NCI-H146 (cell line): Measurements from ENCODE around the gene FGF11.

ENCODE experiments used
- DNase-seq: peaks from one replicate; lab custom pipeline; 2025; lab: John Stamatoyannopoulos, UW

FGF11 gene

GRCh38 chr17:7431231-7431630 lies 8.1 kb upstream of the FGF11 start:
- no peak for DNase-seq

GRCh38 chr17:7432296-7432695 lies 7.0 kb upstream of the FGF11 start:
- DNase-seq, result no peak

GRCh38 chr17:7435676-7436555 lies 3.4 kb upstream of the FGF11 start:
- DNase-seq, result peak; percentile 58

GRCh38 chr17:7436556-7437368 lies 2.5 kb upstream of the FGF11 start:
- DNase-seq, result peak; percentile 52

GRCh38 chr17:7437369-7437863 lies 1.9 kb upstream of the FGF11 start:
- DNase-seq, result no peak

- DNase-seq, result no peak
Observed at GRCh38 chr17:7437950-7438614, 1.2 kb upstream of the FGF11 start.

GRCh38 chr17:7438656-7439460 lies 454 bp upstream of the FGF11 start:
- no peak for DNase-seq

- DNase-seq, result peak; percentile 65
Observed at GRCh38 chr17:7440113-7440833, 961 bp downstream of the FGF11 start.

- DNase-seq, result no peak
Observed at GRCh38 chr17:7440834-7441195, 1.5 kb downstream of the FGF11 start.

- no peak for DNase-seq
Observed at GRCh38 chr17:7441266-7441665, 2.0 kb downstream of the FGF11 start.

- DNase-seq, result no peak
Observed at GRCh38 chr17:7442142-7442541, 2.8 kb downstream of the FGF11 start.

- DNase-seq, result no peak
Observed at GRCh38 chr17:7443499-7444485, 4.5 kb downstream of the FGF11 start.

- DNase-seq, result no peak
Observed at GRCh38 chr17:7444682-7445618, 5.6 kb downstream of the FGF11 start, which contains the start of gene CHRNB1. CHRNB1 (plus strand) TSS chr17:7445061; CDS start chr17:7445128, 67 bp downstream.

- DNase-seq, result no peak
Observed at GRCh38 chr17:7445619-7445968, 6.3 kb downstream of the FGF11 start.

GRCh38 chr17:7448461-7448860 lies 9.1 kb downstream of the FGF11 start:
- DNase-seq, result no peak

- no peak for DNase-seq
Observed at GRCh38 chr17:7459961-7460545, 20.7 kb downstream of the FGF11 start.

GRCh38 chr17:7460850-7461660 lies 21.7 kb downstream of the FGF11 start:
- no peak for DNase-seq
